OCI-LY3 (cell line): ENCODE results near the gene OPALIN.

Source experiments
- H2AFZ ChIP-seq: fragments of 200-600, 300-600 bp; shearing (Covaris generic); 2 replicates; pipeline ENCODE4 v1.6.0; 2014; ENCODE audit warnings: antibody characterized with exemption, low read depth, low read length
- H3K27ac ChIP-seq: fragments of 200-600, 300-600 bp; sonication (generic); 2 replicates; pipeline ENCODE4 v1.5.1; 2014; ENCODE audit warnings: mild to moderate bottlenecking, low read length, moderate library complexity, mixed read lengths
- H3K27me3 ChIP-seq: fragments of 200-600, 300-600 bp; sonication (generic); 2 replicates; pipeline ENCODE4 v1.6.1; 2014; ENCODE audit warnings: low read depth, low read length, mixed read lengths
- H3K36me3 ChIP-seq: fragments of 200-600, 300-600 bp; sonication (generic); replicated peaks from 2 replicates; pipeline ENCODE3; 2014; ENCODE audit warnings: low read depth, low read length, mixed read lengths
- H3K4me1 ChIP-seq: fragments of 300-600, 200-600 bp; sonication (generic); 2 replicates; pipeline ENCODE4 v1.6.1; 2014; ENCODE audit warnings: low read length, mixed read lengths
- H3K4me2 ChIP-seq: fragments of 200-600, 300-600 bp; sonication (generic); 2 replicates; pipeline ENCODE4 v1.6.1; 2014; ENCODE audit warnings: low read length, mixed read lengths
- H3K4me3 ChIP-seq: fragments of 300-600, 200-600 bp; sonication (generic); 2 replicates; pipeline ENCODE4 v1.5.1; 2014; ENCODE audit warnings: antibody characterized with exemption, mild to moderate bottlenecking, low read length, moderate library complexity
- H3K79me2 ChIP-seq: fragments of 300-600, 200-600 bp; shearing (Covaris generic); 2 replicates; pipeline ENCODE4 v1.6.1; 2014; ENCODE audit warnings: mild to moderate bottlenecking, low read length, mixed read lengths
- H3K9ac ChIP-seq: fragments of 300-600, 200-600 bp; shearing (Covaris generic); 2 replicates; pipeline ENCODE4 v1.6.0; 2014; ENCODE audit warnings: mild to moderate bottlenecking, low read length, moderate library complexity
- H3K9me3 ChIP-seq: fragments of 200-600, 300-600 bp; shearing (Covaris generic); 2 replicates; pipeline ENCODE4 v1.6.1; 2014; ENCODE audit warnings: low read length, mixed read lengths; ENCODE audit not compliant: insufficient read depth
- H4K20me1 ChIP-seq: fragments of 200-600, 300-600 bp; sonication (generic); 2 replicates; pipeline ENCODE4 v1.6.1; 2016; ENCODE audit warnings: low read length, mixed read lengths; ENCODE audit not compliant: insufficient read depth
- CTCF ChIP-seq: fragments of 200-600, 300-600 bp; sonication (generic); IDR thresholded peaks from 2 replicates; pipeline ENCODE4 v1.5.1; 2014; ENCODE audit warnings: antibody characterized with exemption, low read length, low read depth
- EZH2phosphoT487 ChIP-seq: fragments of 200-600 bp; shearing (Covaris generic); IDR thresholded peaks from 2 replicates; pipeline ENCODE4 v1.6.1; 2018; ENCODE audit warnings: antibody characterized with exemption, mixed run types, low read depth

Gene OPALIN

GRCh38 chr10:96317067-96317833 lies 41.6 kb downstream of the OPALIN start:
- Histone ChIP-seq H3K4me1 (no peaks in the 10 kb centered on the region), H3K9ac (no peak overlapping the region), H3K79me2 (no peaks in the 10 kb centered on the region), H3K27ac (no peak overlapping the region), H2AFZ (no peak overlapping the region), H3K4me2 (no peak overlapping the region), H3K4me3 (no peak overlapping the region), H3K9me3 (no peaks in the 10 kb centered on the region), H4K20me1 (no peaks in the 10 kb centered on the region), H3K27me3 (peaks cover 10% of the 10 kb centered on the region), H3K36me3 (no peaks in the 10 kb centered on the region)
- peak; percentile 21 for TF ChIP-seq CTCF
- no peak for TF ChIP-seq EZH2phosphoT487

DNA sequence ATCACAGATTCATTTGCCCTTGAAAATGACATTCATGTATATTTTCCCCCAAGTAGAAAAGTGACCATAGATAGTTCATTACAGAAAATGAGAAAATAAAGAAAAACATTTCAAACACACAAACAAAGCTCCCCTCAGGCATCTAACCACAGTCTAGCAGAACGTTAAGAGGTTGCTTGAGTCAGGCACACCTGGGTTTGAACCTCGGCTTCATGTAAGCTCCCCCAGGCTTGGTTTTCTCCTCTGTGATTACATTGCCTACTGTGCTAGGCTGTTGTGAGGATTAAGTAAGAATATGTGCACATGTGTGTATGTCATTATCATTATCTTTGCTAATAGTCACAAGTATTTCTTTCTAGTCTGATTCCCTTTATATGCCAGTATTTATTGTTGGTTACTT lies 45.5 kb downstream of the OPALIN start:
- Histone ChIP-seq H3K36me3 (no peaks in the 10 kb centered on the region), H3K9me3 (no peaks in the 10 kb centered on the region), H3K4me3 (no peak overlapping the region), H2AFZ (no peak overlapping the region), H3K4me1 (no peaks in the 10 kb centered on the region), H3K4me2 (no peak overlapping the region), H3K9ac (no peak overlapping the region), H3K27me3 (peaks cover 5% of the 10 kb centered on the region; the same call in 1 of the 2 replicates), H3K79me2 (no peaks in the 10 kb centered on the region), H4K20me1 (no peaks in the 10 kb centered on the region), H3K27ac (no peak overlapping the region)
- TF ChIP-seq EZH2phosphoT487 = no peak
- no peak for TF ChIP-seq CTCF

DNA sequence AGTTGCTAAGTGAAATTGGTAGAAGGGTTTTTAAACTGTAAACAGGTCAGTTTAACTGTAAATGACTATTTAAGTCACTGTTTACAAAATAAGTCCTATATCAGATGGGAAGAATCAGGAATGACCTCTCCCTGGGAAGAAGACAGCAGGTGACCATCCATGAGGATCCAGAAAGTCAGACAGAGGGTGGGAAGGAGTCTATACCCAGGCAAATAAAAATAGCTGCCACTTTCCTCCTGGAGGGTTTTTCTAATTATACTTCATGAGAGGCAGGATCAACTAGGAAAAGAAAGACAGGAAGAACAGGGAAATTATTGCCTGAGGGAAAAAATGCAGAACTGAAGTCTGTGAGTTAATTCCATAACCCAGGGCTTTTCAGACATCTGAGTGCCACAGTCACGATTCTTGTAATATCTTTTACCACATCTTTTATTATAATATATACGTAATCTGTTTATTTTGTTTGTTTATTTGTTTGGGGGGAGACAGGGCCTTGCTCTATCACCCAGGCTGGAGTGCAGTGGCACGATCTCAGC lies 47.6 kb downstream of the OPALIN start:
- peaks cover 5% of the 10 kb centered on the region; the same call in 1 of the 2 replicates for H3K27me3 ChIP-seq
- no peak for TF ChIP-seq CTCF
- no peak for TF ChIP-seq EZH2phosphoT487
- H3K27ac ChIP-seq = no peak overlapping the region
- no peak overlapping the region for H3K9ac ChIP-seq
- H3K9me3 ChIP-seq = no peaks in the 10 kb centered on the region
- no peak overlapping the region for H2AFZ ChIP-seq
- H3K4me1 ChIP-seq = peaks cover 8% of the 10 kb centered on the region
- no peak overlapping the region for H3K4me3 ChIP-seq
- H3K36me3 ChIP-seq = no peaks in the 10 kb centered on the region
- H3K4me2 ChIP-seq = no peak overlapping the region
- H4K20me1 ChIP-seq = no peaks in the 10 kb centered on the region
- no peaks in the 10 kb centered on the region for H3K79me2 ChIP-seq

DNA sequence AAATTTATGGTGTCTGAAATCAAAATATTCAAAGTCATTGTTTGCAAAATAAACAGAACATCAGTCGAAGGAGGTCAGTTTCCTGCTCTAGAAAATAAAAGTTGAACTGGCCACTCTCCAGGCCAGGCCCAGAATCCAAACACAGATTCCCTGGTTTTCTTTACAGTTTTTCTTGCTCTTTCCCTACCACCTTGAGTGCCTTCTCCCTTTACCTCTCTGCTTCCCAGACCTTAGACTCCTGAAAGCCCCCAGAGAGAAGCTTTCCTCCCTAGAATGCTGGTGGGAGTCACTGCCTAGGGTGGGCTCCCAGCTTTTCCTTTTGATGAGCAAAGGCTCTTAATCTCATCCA lies 48.5 kb downstream of the OPALIN start:
- TF ChIP-seq CTCF (no peak), EZH2phosphoT487 (no peak)
- no peaks in the 10 kb centered on the region for H4K20me1 ChIP-seq
- no peak overlapping the region for H3K4me2 ChIP-seq
- no peaks in the 10 kb centered on the region for H3K36me3 ChIP-seq
- no peak overlapping the region for H3K4me3 ChIP-seq
- no peaks in the 10 kb centered on the region for H3K9me3 ChIP-seq
- no peak overlapping the region for H2AFZ ChIP-seq
- no peak overlapping the region for H3K27ac ChIP-seq
- H3K27me3 ChIP-seq = peaks cover 5% of the 10 kb centered on the region; the same call in 1 of the 2 replicates
- peaks cover 9% of the 10 kb centered on the region for H3K4me1 ChIP-seq
- H3K79me2 ChIP-seq = no peaks in the 10 kb centered on the region
- no peak overlapping the region for H3K9ac ChIP-seq
